ENCODE results near the gene ZNRF1.

DNA sequence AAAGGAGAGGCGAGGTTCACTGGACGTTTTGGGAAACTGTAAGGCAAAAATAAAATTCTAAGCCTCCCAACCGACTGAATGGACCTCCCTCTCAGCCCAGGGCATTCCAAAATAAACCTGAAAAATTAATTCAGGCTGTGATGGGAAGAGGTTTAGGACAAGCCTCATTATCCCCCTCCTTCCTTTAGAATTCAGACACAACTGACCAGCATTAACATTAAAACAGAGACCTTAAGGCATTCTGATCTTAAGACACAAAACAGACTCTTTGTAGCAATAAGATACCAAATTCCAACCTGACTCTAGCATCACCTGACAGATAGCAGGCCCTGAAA is 118.1 kb downstream of the ZNRF1 start:
- TF ChIP-seq CTCF (IDR thresholded peaks at IDR 0.05; ENCODE audit: low read depth, low read length), result no peak
- TF ChIP-seq, protein P1, sequence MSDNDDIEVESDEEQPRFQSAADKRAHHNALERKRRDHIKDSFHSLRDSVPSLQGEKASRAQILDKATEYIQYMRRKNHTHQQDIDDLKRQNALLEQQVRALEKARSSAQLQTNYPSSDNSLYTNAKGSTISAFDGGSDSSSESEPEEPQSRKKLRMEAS (IDR thresholded peaks at IDR 0.05; ENCODE audit: low read depth, low read length), result no peak
- TF ChIP-seq POLR2A (IDR thresholded peaks at IDR 0.05; ENCODE audit: extremely low read depth, insufficient read length), result no peak
- TF ChIP-seq MYC (IDR thresholded peaks at IDR 0.05; ENCODE audit: low read depth, low read length), result no peak
